RWPE2 (cell line): ENCODE measurements around the gene USP2.

Experiments used
- ATAC-seq: fragments of 200-7000 bp; cut with Tn5 transposase; 3 replicates; pipeline ENCODE4 v1.9.1; 2021; ENCODE audit warnings: low read depth
- DNase-seq: peaks from one replicate; pipeline ENCODE4 v3.0.0-alpha.2; 2020; ENCODE audit warnings: low spot score
- H3K27ac ChIP-seq: fragments of 450-650 bp; 2 replicates; pipeline ENCODE4 v1.5.1; 2017; ENCODE audit warnings: mild to moderate bottlenecking; ENCODE audit not compliant: poor library complexity, severe bottlenecking
- H3K27me3 ChIP-seq: fragments of 250-450 bp; sonication (Bioruptor Pico); 2 replicates; pipeline ENCODE4 v1.5.1; 2021; ENCODE audit warnings: mild to moderate bottlenecking, moderate library complexity; ENCODE audit not compliant: insufficient read depth, poor library complexity, severe bottlenecking
- H3K36me3 ChIP-seq: fragments of 250-450 bp; sonication (Bioruptor Pico); 2 replicates; pipeline ENCODE4 v1.5.1; 2020; ENCODE audit warnings: low read depth, mild to moderate bottlenecking, moderate library complexity
- H3K4me1 ChIP-seq: fragments of 250-450 bp; sonication (Bioruptor Pico); 2 replicates; pipeline ENCODE4 v1.5.1; 2021; ENCODE audit warnings: mild to moderate bottlenecking, moderate library complexity; ENCODE audit not compliant: insufficient read depth, poor library complexity, severe bottlenecking
- H3K4me3 ChIP-seq: fragments of 250-450 bp; sonication (Bioruptor Pico); 2 replicates; pipeline ENCODE4 v1.5.1; 2021; ENCODE audit warnings: mild to moderate bottlenecking, moderate library complexity; ENCODE audit not compliant: severe bottlenecking
- H3K9me3 ChIP-seq: fragments of 250-450 bp; sonication (Bioruptor Pico); 2 replicates; pipeline ENCODE4 v1.5.1; 2021; ENCODE audit warnings: mild to moderate bottlenecking, moderate library complexity; ENCODE audit not compliant: severe bottlenecking
- TF ChIP-seq, protein P1 (sequence below): fragments of 450-650 bp; IDR thresholded peaks from one replicate; pipeline ENCODE4 v1.5.1; 2017; ENCODE audit warnings: mild to moderate bottlenecking, moderate library complexity; ENCODE audit not compliant: poor library complexity, severe bottlenecking

Gene USP2

DNA sequence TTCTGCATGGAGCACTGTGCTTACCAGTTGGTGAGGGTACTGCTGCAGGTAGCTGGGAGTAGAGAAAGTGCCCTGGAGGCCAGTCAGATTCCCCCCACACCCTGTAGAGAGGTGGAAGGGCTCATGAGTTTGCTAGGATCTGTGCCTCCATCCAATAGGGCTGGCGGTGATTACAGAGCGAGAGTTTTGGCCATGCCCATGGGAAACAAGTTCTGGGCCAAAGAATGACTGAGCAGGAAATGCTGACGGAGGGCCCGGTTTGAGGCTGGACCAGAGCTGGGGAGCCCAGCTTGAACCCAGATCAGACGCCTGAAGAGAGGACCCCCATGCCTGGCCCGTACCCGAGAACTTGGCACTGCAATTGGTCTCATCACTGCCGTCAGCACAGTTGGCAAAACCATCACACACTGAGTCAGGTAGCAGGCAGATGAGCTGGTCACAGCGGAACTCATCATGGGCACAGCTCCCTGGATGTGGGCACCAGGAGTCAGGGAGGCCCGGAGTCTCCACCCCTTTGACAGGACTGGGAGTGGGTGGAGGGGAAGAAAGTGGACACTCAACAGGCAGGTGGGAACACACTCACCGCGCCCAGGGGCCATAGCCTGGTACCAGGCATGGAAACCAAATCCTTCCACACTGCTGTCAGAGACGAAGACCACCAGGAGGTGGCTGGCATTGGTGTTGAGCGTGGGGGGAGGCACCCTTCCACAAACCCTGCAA, 37.0 kb downstream of the USP2 start:
- no peaks in the 10 kb centered on the region for H3K9me3 ChIP-seq
- no peaks in the 10 kb centered on the region for H3K36me3 ChIP-seq
- no peaks in the 10 kb centered on the region for H3K4me1 ChIP-seq
- H3K4me3 ChIP-seq: no peak overlapping the region
- TF ChIP-seq, protein P1, sequence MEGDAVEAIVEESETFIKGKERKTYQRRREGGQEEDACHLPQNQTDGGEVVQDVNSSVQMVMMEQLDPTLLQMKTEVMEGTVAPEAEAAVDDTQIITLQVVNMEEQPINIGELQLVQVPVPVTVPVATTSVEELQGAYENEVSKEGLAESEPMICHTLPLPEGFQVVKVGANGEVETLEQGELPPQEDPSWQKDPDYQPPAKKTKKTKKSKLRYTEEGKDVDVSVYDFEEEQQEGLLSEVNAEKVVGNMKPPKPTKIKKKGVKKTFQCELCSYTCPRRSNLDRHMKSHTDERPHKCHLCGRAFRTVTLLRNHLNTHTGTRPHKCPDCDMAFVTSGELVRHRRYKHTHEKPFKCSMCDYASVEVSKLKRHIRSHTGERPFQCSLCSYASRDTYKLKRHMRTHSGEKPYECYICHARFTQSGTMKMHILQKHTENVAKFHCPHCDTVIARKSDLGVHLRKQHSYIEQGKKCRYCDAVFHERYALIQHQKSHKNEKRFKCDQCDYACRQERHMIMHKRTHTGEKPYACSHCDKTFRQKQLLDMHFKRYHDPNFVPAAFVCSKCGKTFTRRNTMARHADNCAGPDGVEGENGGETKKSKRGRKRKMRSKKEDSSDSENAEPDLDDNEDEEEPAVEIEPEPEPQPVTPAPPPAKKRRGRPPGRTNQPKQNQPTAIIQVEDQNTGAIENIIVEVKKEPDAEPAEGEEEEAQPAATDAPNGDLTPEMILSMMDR: no peak
- no peak for ATAC-seq
- H3K27me3 ChIP-seq: peaks cover 15% of the 10 kb centered on the region
- no peak for DNase-seq
- no peak overlapping the region for H3K27ac ChIP-seq

DNA sequence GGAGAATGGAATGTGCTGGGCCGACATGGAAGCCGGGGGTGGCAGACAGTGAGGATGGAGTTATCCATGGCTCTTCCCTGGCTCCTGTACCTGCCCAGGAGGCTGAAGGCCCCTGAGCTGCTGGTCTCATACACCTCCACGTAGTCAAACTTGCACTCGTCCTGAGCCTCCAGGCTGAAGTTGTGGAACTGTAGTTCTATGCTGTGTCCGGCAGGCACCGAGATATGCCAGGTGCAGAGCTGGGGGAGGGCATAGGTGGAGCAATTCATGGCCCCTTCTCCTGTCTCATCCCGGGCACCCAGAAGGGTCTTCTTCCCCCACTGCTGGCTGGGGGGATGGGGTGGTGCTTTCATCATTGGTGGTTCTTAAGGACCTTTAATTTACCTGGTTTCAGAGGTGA, 37.8 kb downstream of the USP2 start:
- no peaks in the 10 kb centered on the region for H3K36me3 ChIP-seq
- ATAC-seq: no peak
- no peak for DNase-seq
- TF ChIP-seq, protein P1: no peak
- H3K9me3 ChIP-seq: no peaks in the 10 kb centered on the region
- H3K4me3 ChIP-seq: no peak overlapping the region
- peaks cover 15% of the 10 kb centered on the region for H3K27me3 ChIP-seq
- no peaks in the 10 kb centered on the region for H3K4me1 ChIP-seq
- no peak overlapping the region for H3K27ac ChIP-seq

DNA sequence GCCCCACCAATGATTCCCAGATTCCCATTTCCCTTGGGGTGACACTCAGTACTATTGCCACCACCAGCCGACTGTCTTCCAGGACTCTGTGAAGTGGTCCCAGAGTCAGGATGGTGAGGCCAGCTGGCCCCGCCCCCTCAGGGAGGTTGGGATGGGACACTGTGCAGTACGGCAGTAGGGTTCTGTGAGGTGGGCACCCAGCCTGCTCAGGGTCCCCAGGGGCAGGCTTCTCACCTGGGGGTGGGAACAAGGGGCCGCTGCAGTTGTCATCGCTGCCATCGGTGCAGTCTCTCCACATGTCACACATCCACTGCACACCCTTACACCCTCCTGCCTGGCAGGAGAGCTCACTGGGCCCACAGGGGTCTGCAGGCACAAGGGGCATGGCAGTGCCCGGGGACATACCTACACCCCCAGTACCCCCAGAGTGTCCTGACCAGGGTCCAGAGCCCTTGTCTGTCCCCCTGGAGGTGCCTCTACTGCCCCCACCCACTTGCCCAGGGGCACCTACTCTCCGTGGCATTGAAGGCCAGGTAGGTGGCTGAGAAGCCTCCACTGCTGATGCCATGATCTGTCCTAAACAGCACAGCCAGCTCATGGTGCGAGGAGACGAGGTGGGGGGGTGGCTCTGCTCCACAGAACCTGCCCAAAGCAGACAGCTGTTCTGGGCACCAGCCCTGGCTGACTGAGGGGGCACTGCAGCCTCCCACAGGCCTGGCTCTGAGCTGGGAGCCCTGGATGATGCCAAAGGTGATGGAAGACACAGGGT, 38.9 kb downstream of the USP2 start:
- no peaks in the 10 kb centered on the region for H3K9me3 ChIP-seq
- peaks cover 15% of the 10 kb centered on the region for H3K27me3 ChIP-seq
- peaks cover 5% of the 10 kb centered on the region for H3K4me1 ChIP-seq
- ATAC-seq: no peak
- H3K4me3 ChIP-seq: no peak overlapping the region
- no peaks in the 10 kb centered on the region for H3K36me3 ChIP-seq
- no peak overlapping the region for H3K27ac ChIP-seq
- TF ChIP-seq, protein P1: no peak
- DNase-seq: peak; percentile 51

DNA sequence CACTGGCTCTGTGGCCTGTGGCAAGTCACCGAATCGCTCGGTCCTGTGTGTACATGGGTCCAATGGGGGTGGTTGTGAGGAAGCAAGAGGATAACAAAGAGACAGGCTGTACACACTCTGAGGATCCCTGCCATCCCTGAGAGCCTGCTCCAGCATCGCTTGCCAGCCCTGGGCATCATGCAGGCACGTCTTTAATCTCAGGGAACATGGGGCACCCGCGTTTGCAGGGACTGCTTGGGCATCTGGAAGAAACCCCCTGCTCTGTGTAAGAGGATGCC, 39.5 kb downstream of the USP2 start:
- Histone ChIP-seq H3K9me3 (no peaks in the 10 kb centered on the region), H3K27me3 (peaks cover 15% of the 10 kb centered on the region), H3K27ac (no peak overlapping the region)

More for the DNA sequence above, 39.5 kb downstream of the USP2 start:
- TF ChIP-seq, protein P1: no peak
- Histone ChIP-seq H3K4me1 (peaks cover 10% of the 10 kb centered on the region), H3K4me3 (no peak overlapping the region), H3K36me3 (peaks cover 4% of the 10 kb centered on the region; the same call in 1 of the 2 replicates)
- DNase-seq (peak; percentile 35), ATAC-seq (no peak)
